Activated T-cell treated with anti-CD3 and anti-CD28 coated beads for 1 hour (primary cell): ENCODE measurements around the gene CDC25B.
A peak's percentile ranks its signal among the peaks of the same experiment; 100 is the strongest.
"Not testable (repeated sequence)": the region's sequence is repeated elsewhere in the genome, so short reads cannot be mapped to it uniquely, and the experiment has no call there.

Source experiments
- DNase-seq: peaks from one replicate; pipeline ENCODE4 v3.0.0-alpha.2; 2020; ENCODE audit warnings: low read depth

CDC25B gene

DNA sequence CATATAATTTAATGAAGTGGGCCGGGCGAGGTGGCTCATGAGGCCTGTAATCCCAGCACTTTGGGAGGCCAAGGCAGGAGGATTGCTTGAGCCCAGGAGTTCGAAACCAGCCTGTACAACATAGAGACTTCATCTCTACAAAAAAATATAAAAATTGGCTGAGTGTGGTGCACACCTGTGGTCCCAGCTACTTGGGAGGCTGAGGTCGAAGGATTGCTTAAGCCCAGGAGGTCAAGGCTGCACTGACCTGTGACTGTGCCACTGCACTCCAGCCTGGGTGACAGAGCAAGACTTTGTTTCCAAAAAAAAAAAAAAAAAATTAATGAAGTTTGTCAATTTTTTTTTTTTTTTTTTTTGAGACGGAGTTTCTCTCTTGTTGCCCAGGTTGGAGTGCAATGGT is 33.8 kb downstream of the CDC25B start:
- DNase-seq, result not testable (repeated sequence)

DNA sequence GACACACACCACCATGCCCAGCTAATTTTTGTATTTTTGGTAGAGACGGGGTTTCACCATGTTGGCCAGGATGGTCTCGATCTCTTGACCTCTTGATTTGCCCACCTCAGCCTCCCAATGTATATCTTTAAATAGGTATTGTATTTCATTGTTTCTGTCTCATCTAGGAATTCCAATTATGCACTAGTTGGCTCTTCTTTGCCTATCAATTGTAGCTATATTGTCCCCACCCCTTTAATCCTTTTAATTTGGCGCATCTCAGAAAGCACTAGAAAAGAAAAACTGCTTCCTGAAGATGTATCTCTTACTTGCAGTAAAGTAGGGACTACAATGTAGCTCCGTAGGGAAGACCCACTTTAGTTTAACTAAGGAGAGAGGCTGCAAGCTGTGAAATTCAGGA is 40.0 kb downstream of the CDC25B start:
- no peak for DNase-seq

DNA sequence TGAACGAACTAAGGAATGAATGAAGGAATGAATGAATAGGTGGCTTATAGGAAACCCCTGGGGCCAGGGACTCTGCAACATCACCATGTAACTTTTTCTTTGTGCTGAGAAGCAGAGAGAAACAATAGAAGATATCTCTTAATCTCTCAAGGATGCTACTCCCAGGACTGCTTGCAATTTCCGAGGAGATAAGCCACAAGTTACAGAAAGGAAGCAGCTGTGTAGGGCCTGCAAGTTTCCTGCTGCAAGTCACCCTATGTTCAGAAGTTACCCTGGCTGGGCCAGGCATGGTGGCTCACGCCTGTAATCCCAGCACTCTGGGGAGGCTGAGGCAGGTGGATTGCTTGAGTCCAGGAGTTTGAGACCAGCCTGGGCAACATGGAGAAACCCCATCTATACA is 43.2 kb downstream of the CDC25B start:
- no peak for DNase-seq

DNA sequence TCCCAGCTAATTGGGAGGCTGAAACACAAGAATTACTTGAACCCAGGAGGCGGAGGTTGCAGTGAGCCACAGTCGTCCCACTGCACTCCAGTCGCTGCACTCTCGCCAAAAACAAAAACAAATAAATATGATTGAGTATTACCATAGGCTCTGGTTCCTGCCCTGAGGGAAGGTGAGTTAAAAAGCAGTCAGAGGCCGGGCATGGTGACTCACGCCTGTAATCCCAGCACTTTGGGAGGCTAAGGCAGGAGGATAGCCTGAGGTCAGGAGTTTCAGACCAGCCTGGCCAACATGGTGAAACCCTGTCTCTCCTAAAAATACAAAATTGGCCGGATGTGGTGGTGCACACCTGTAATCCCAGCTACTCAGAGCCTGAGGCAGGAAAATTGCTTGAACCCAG is 44.1 kb downstream of the CDC25B start:
- not testable (repeated sequence) for DNase-seq

DNA sequence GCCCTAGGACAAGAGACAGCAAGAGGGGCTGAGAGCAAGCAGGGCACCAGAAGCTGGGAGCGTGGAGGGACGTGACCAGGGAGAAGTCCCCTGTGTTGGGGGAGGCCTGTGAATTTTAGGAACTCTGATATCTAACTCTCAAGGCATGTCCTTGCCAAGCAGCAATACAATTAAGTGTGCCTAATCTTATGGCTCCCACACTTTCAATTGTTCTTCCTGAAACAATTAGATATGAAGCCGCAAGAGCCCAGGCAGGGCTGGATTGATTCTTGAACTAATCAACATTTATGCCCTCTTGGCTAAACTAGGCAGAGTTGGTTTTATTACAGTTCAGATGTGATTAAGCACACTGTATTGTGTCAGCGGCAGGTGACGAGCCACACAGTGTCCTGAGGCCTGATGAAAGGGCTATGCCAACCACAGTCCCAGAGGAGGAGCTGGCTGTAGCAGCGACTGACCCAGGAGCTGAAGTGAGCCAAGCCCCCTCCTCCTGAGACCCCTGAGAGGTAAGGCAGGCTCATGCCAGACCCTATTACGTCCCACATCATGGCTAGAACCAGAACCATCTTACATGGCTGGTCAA is 46.3 kb downstream of the CDC25B start:
- no peak for DNase-seq

DNA sequence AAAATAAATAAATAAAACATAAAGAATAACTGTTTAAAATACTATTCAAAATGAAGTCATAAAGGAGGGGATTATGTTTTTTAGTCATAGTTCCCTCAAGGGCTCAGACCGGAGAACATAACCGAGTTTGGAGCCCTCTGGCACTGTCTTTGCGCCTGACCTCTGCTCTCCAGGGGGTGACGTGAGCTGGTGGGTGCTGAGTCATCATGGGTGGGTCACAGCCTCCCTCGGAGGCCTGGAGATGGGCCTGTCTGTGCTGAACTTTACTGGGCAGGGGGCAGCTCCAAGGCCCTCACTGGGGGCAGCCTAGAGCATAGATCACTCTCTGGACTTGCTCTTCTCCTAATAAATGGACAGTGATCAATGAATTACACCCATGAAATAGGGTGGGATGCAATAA is 47.4 kb downstream of the CDC25B start:
- no peak for DNase-seq

DNA sequence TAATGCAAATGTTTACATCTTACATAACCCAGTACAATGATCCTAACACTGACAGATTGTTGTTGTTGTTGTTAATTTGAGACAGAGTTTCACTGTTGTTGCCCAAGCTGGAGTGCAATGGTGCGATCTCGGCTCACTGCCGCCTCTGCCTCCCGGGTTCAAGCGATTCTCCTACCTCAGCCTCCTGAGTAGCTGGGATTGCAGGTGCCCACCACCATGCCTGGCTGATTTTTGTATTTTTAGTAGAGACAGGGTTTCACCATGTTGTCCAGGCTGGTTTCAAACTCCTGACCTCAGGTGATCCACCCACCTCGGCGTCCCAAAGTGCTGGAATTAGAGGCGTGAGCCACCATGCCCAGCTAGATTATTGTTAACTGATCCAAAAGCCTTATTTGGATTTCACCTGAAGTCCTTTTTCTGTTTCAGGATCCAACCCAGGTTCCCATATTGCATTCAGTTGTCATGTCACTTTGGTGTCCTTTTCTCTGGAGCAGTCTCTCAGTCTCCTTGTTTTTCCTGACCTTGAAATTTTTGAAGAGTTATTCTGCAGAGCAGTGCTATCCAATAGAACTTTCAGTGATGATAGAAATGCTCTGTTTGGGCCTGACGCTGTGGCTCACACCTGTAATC is 48.0 kb downstream of the CDC25B start:
- DNase-seq, result not testable (repeated sequence)

DNA sequence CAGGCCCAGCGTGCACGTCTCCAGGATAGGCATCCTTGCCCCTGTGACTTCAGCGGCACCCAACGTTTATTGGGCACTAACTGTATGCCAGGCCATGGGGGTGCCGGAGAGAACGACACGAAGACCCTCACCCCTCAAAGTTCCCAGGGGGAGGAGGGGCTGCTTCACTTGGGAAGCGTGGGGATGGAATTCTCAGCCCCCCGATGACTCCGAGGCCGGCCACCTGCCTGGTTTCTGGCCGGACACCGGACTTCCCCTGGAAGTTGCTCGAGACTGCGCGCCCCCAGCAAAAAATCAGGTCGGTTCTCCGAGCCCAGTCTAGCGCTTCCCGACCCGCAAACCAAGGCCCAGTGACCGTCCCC is 50.2 kb downstream of the CDC25B start:
- DNase-seq, result no peak

DNA sequence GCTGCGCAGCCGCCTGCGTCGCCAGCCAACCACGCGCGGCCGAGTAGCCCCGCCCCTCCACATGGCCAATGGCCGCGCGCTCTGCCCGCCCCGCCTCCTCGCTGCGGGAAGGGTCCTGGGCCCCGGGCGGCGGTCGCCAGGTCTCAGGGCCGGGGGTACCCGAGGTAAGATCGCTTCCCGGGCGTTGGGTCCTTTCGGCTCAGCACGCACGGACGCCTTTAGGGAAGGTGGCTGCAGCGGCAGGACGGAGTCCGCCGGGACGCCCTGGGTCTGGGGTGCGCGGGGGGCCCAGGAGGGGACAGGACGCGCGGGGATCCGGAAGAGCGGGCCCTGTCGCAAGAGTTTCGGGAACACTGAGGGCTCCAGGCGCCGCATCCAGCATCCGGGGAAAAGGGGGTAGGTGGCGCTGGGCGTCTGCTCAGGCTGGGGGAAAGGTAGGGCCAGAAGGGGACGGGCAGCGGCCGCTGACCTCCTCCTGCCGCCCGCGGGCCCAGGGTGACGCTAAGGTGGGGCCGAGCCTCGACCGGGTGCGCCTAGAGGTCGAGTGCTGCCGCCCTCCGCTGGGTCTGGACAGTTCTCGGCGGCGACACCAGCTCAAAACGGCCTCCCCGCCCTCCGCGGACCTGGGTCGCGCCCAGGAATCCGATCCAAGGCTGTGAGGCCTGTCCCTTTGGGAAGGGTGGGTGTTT is 50.8 kb downstream of the CDC25B start, which contains the start of gene MAVS:
TSS of gene MAVS (plus strand) at position 95 of the 689 bp plus-strand sequence. CDS start 7,791 bp downstream, outside the sequence.
- DNase-seq, result peak; percentile 78

DNA sequence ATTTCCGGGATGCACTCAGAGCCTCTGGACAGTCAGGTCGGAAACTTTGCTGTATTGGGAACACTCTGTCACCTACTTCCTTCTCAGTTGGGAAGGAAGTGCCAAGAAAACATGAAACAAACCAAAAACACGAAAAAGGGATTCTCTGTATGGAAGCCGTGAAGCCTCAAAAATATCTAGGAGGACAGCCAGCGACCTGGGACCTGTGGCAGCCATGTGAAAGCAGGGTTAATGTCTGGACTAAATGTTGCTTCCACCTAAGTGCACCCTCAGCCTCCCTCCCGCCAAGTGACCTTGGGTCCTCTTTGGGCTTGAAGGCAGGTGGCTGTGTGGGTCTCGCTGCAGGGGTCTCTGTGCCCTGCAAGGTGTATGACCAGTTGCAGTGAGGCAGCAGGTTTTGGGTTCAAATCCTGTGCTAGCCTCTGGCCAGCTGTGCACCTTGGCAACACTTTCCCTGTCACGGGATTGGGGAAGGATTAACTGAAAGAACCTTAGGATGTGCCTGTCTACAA is 51.4 kb downstream of the CDC25B start:
- DNase-seq, result no peak

DNA sequence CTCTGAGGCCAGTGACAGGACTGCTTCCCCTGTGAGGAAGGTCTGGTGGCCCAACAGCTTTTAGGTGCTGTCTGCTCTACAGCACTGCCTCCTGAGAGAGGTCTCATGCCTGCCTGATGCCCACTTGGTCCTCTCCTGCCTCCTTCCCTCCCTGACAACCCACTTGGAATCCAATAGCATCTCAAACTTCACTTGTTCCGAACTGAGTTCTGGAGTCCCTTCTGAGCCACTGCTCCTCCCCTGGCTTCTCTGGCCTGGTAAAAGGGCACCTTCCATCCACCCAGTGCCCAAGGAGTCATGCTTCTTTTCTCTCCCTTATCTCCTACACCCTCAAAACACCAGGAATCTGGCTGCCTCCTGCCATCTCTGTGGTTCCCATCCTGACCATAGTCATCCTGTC is 52.5 kb downstream of the CDC25B start:
- no peak for DNase-seq

DNA sequence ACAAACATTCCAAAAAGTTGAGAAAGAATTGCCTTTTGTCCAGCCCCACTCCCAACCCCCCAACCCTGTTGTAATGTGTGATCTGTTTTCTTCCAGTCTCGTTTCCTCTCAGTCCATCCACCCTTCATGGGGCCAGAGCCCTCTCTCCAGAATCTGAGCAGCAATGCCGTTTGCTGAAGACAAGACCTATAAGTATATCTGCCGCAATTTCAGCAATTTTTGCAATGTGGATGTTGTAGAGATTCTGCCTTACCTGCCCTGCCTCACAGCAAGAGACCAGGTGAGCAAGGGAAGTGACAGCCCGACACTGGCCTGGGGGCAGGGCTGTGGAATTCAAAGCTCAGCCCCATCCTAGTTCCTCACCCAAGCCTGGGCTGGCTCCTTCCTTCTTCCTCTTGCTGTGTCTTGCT is 58.4 kb downstream of the CDC25B start:
- DNase-seq, result no peak
